Suppressor macrophage (primary cell): ENCODE measurements around the gene SERPING1.

Experiments used
- DNase-seq, 4 experiments: peaks; one replicate each; pipeline ENCODE4 v3.0.0-alpha.2; 2020 to 2022

The SERPING1 gene

GRCh38 chr11:57597916-57598830 is 688 bp downstream of the SERPING1 start:
- peak; percentile 15 to 59 (median 33) for DNase-seq

- DNase-seq: no peak
Observed at GRCh38 chr11:57598831-57599155, 1.3 kb downstream of the SERPING1 start.

GRCh38 chr11:57599381-57599780 is 1.9 kb downstream of the SERPING1 start:
- no peak for DNase-seq

- no peak for DNase-seq
Observed at GRCh38 chr11:57601297-57601696, 3.8 kb downstream of the SERPING1 start.

GRCh38 chr11:57604296-57605027 is 7.0 kb downstream of the SERPING1 start:
- DNase-seq: no peak

GRCh38 chr11:57605028-57605420 is 7.5 kb downstream of the SERPING1 start:
- DNase-seq: no peak

- no peak for DNase-seq
Observed at GRCh38 chr11:57610170-57610569, 12.7 kb downstream of the SERPING1 start.

- no peak for DNase-seq
Observed at GRCh38 chr11:57614234-57614772, 16.8 kb downstream of the SERPING1 start.

- DNase-seq: no peak
Observed at GRCh38 chr11:57615308-57615707, 17.8 kb downstream of the SERPING1 start.

- DNase-seq: no peak
Observed at GRCh38 chr11:57616595-57616994, 19.1 kb downstream of the SERPING1 start.

GRCh38 chr11:57618438-57618837 is 21.0 kb downstream of the SERPING1 start:
- DNase-seq: no peak

GRCh38 chr11:57619331-57619730 is 21.8 kb downstream of the SERPING1 start:
- no peak for DNase-seq

GRCh38 chr11:57620467-57620866 is 23.0 kb downstream of the SERPING1 start:
- no peak for DNase-seq

GRCh38 chr11:57622263-57622662 is 24.8 kb downstream of the SERPING1 start:
- no peak for DNase-seq

GRCh38 chr11:57624864-57625263 is 27.4 kb downstream of the SERPING1 start:
- no peak for DNase-seq

- DNase-seq: no peak
Observed at GRCh38 chr11:57626895-57627294, 29.4 kb downstream of the SERPING1 start.

GRCh38 chr11:57630171-57630570 is 32.7 kb downstream of the SERPING1 start:
- DNase-seq: peak in 3 of 4 experiments; percentile 7 to 24 (median 21)

GRCh38 chr11:57632116-57632515 is 34.6 kb downstream of the SERPING1 start:
- DNase-seq: no peak

GRCh38 chr11:57633394-57634070 is 36.0 kb downstream of the SERPING1 start:
- no peak for DNase-seq

GRCh38 chr11:57634311-57634710 is 36.8 kb downstream of the SERPING1 start:
- DNase-seq: no peak

GRCh38 chr11:57635246-57635645 is 37.8 kb downstream of the SERPING1 start:
- no peak for DNase-seq

GRCh38 chr11:57637626-57638004 is 40.1 kb downstream of the SERPING1 start:
- DNase-seq: peak in 1 of 4 experiments; percentile 9
